ENCODE data around the gene ARF6.
"Not testable (repeated sequence)": the region's sequence is repeated elsewhere in the genome, so short reads cannot be mapped to it uniquely, and the experiment has no call there.

Gene ARF6

GRCh38 chr14:49933704-49934103 lies 40.8 kb downstream of the ARF6 start:
- Histone ChIP-seq H3K27me3 (replicated peaks; ENCODE audit: control insufficient read depth, insufficient read depth, low read length) (no peaks in the 10 kb centered on the region), H3K4me3 (replicated peaks; ENCODE audit: low read depth, low read length) (no peak overlapping the region), H3K36me3 (ENCODE audit: control insufficient read depth, insufficient read depth, low read length) (no peaks in the 10 kb centered on the region)
- no peak for TF ChIP-seq CTCF (IDR thresholded peaks at IDR 0.05; ENCODE audit: insufficient read depth, low read length, poor library complexity, severe bottlenecking)
- no peak for DNase-seq (ENCODE audit: extremely low read depth, insufficient read length)

GRCh38 chr14:49934646-49935045 lies 41.8 kb downstream of the ARF6 start:
- Histone ChIP-seq H3K4me3 (replicated peaks; ENCODE audit: low read depth, low read length) (no peak overlapping the region), H3K27me3 (replicated peaks; ENCODE audit: control insufficient read depth, insufficient read depth, low read length) (no peaks in the 10 kb centered on the region), H3K36me3 (ENCODE audit: control insufficient read depth, insufficient read depth, low read length) (no peaks in the 10 kb centered on the region)
- TF ChIP-seq CTCF (IDR thresholded peaks at IDR 0.05; ENCODE audit: insufficient read depth, low read length, poor library complexity, severe bottlenecking): no peak
- DNase-seq (ENCODE audit: extremely low read depth, insufficient read length): no peak

- TF ChIP-seq CTCF (IDR thresholded peaks at IDR 0.05; ENCODE audit: insufficient read depth, low read length, poor library complexity, severe bottlenecking): no peak
- Histone ChIP-seq H3K4me3 (replicated peaks; ENCODE audit: low read depth, low read length) (no peak overlapping the region), H3K27me3 (replicated peaks; ENCODE audit: control insufficient read depth, insufficient read depth, low read length) (no peaks in the 10 kb centered on the region), H3K36me3 (ENCODE audit: control insufficient read depth, insufficient read depth, low read length) (no peaks in the 10 kb centered on the region)
- DNase-seq (ENCODE audit: extremely low read depth, insufficient read length): no peak
Observed at GRCh38 chr14:49935526-49935925, 42.6 kb downstream of the ARF6 start.

GRCh38 chr14:49936246-49936645 lies 43.4 kb downstream of the ARF6 start:
- H3K4me3 ChIP-seq (replicated peaks; ENCODE audit: low read depth, low read length); H3K36me3 ChIP-seq (ENCODE audit: control insufficient read depth, insufficient read depth, low read length); H3K27me3 ChIP-seq (replicated peaks; ENCODE audit: control insufficient read depth, insufficient read depth, low read length); DNase-seq (ENCODE audit: extremely low read depth, insufficient read length): not testable (repeated sequence)

- H3K27me3 ChIP-seq (replicated peaks; ENCODE audit: control insufficient read depth, insufficient read depth, low read length); H3K4me3 ChIP-seq (replicated peaks; ENCODE audit: low read depth, low read length); H3K36me3 ChIP-seq (ENCODE audit: control insufficient read depth, insufficient read depth, low read length); DNase-seq (ENCODE audit: extremely low read depth, insufficient read length): not testable (repeated sequence)
Observed at GRCh38 chr14:49936882-49937281, 44.0 kb downstream of the ARF6 start.

- H3K36me3 ChIP-seq (ENCODE audit: control insufficient read depth, insufficient read depth, low read length); DNase-seq (ENCODE audit: extremely low read depth, insufficient read length); H3K27me3 ChIP-seq (replicated peaks; ENCODE audit: control insufficient read depth, insufficient read depth, low read length); H3K4me3 ChIP-seq (replicated peaks; ENCODE audit: low read depth, low read length): not testable (repeated sequence)
Observed at GRCh38 chr14:49939215-49939614, 46.3 kb downstream of the ARF6 start.

GRCh38 chr14:49939884-49940510 lies 47.1 kb downstream of the ARF6 start:
- Histone ChIP-seq H3K36me3 (ENCODE audit: control insufficient read depth, insufficient read depth, low read length) (no peaks in the 10 kb centered on the region), H3K4me3 (replicated peaks; ENCODE audit: low read depth, low read length) (no peak overlapping the region), H3K27me3 (replicated peaks; ENCODE audit: control insufficient read depth, insufficient read depth, low read length) (no peaks in the 10 kb centered on the region)
- no peak for DNase-seq (ENCODE audit: extremely low read depth, insufficient read length)
- no peak for TF ChIP-seq CTCF (IDR thresholded peaks at IDR 0.05; ENCODE audit: insufficient read depth, low read length, poor library complexity, severe bottlenecking)
